Astrocyte (in vitro differentiated cells and primary cell): ENCODE results near the gene EHD1. TPM values are rescaled to one million over a fixed set of nuclear protein-coding genes. Genes with fewer than 3 reads are reported as not detected.
A peak's percentile ranks its signal among the peaks of the same experiment; 100 is the strongest.

Source experiments
- DNase-seq: peaks from one replicate; pipeline ENCODE4 v3.0.0-alpha.2; 2010; ENCODE audit warnings: low read depth
- FAIRE-seq: peaks from 2 replicates; lab custom pipeline; 2011; peaks lifted over from hg19 to GRCh38; lab: Jason Lieb, UNC
- H2AFZ ChIP-seq: 2 replicates; pipeline ENCODE4 v1.6.0; 2012; ENCODE audit warnings: low read depth, low read length, inconsistent platforms
- H3K27ac ChIP-seq: 2 replicates; pipeline ENCODE4 v1.5.1; 2011; ENCODE audit warnings: low read depth, low read length, inconsistent platforms
- H3K27me3 ChIP-seq: 2 replicates; pipeline ENCODE4 v1.6.0; 2011; ENCODE audit warnings: low read length, inconsistent platforms; ENCODE audit not compliant: insufficient read depth
- H3K36me3 ChIP-seq: 2 replicates; pipeline ENCODE4 v1.5.1; 2011; ENCODE audit warnings: low read length, inconsistent platforms; ENCODE audit not compliant: insufficient read depth
- H3K4me1 ChIP-seq: 2 replicates; pipeline ENCODE4 v1.5.1; 2011; ENCODE audit warnings: low read length, inconsistent platforms; ENCODE audit not compliant: insufficient read depth
- H3K4me2 ChIP-seq: 2 replicates; pipeline ENCODE4 v1.6.0; 2012; ENCODE audit warnings: low read length, inconsistent platforms
- H3K4me3 ChIP-seq: 2 replicates; pipeline ENCODE4 v1.5.1; 2011; ENCODE audit warnings: low read depth, mild to moderate bottlenecking, low read length, inconsistent platforms; ENCODE audit not compliant: insufficient read depth
- H3K79me2 ChIP-seq: 2 replicates; pipeline ENCODE4 v1.6.0; 2012; ENCODE audit warnings: mild to moderate bottlenecking, low read length, inconsistent platforms; ENCODE audit not compliant: insufficient read depth
- H3K9ac ChIP-seq: 2 replicates; pipeline ENCODE4 v1.6.0; 2012; ENCODE audit warnings: mild to moderate bottlenecking, low read length, inconsistent platforms
- H3K9me3 ChIP-seq: 2 replicates; pipeline ENCODE4 v1.5.1; 2012; ENCODE audit warnings: low read depth, mild to moderate bottlenecking, low read length, inconsistent platforms; ENCODE audit not compliant: insufficient read depth
- H4K20me1 ChIP-seq: 2 replicates; pipeline ENCODE4 v1.6.0; 2012; ENCODE audit warnings: low read length, inconsistent platforms; ENCODE audit not compliant: insufficient read depth
- H3K27ac Mint-ChIP-seq: one replicate; pipeline ENCODE4 v1.8.0; 2021; ENCODE audit warnings: mild to moderate bottlenecking, mixed read lengths; ENCODE audit not compliant: unreplicated experiment
- H3K27me3 Mint-ChIP-seq: one replicate; pipeline ENCODE4 v1.8.0; 2021; ENCODE audit warnings: low read depth, mixed read lengths; ENCODE audit not compliant: unreplicated experiment
- H3K36me3 Mint-ChIP-seq: one replicate; pipeline ENCODE4 v1.8.0; 2021; ENCODE audit warnings: low read depth, mixed read lengths; ENCODE audit not compliant: unreplicated experiment
- H3K4me1 Mint-ChIP-seq: one replicate; pipeline ENCODE4 v1.8.0; 2021; ENCODE audit warnings: low read depth, mixed read lengths; ENCODE audit not compliant: unreplicated experiment
- H3K4me3 Mint-ChIP-seq: one replicate; pipeline ENCODE4 v1.8.0; 2021; ENCODE audit warnings: mild to moderate bottlenecking, moderate library complexity, mixed read lengths; ENCODE audit not compliant: unreplicated experiment
- H3K9me3 Mint-ChIP-seq: one replicate; pipeline ENCODE4 v1.8.0; 2021; ENCODE audit warnings: mild to moderate bottlenecking, mixed read lengths; ENCODE audit not compliant: unreplicated experiment
- EZH2 ChIP-seq: IDR thresholded peaks from 2 replicates; pipeline ENCODE4 v1.6.1; 2012; ENCODE audit warnings: mild to moderate bottlenecking, low read length, inconsistent platforms; ENCODE audit not compliant: insufficient read depth
- total RNA-seq: library from RNA; stranded (reverse); gene quantifications from 2 replicates; pipeline ENCODE4 v1.2.1, GENCODE V29; 2021
- TF ChIP-seq, protein P1 (sequence below): IDR thresholded peaks from 2 replicates; pipeline ENCODE4 v1.5.1; 2011; ENCODE audit warnings: low read depth, mild to moderate bottlenecking, inconsistent platforms, low read length, moderate library complexity; ENCODE audit not compliant: insufficient read depth

EHD1 gene
- total RNA-seq, 1 donor from 2014 or later: 201 TPM

DNA sequence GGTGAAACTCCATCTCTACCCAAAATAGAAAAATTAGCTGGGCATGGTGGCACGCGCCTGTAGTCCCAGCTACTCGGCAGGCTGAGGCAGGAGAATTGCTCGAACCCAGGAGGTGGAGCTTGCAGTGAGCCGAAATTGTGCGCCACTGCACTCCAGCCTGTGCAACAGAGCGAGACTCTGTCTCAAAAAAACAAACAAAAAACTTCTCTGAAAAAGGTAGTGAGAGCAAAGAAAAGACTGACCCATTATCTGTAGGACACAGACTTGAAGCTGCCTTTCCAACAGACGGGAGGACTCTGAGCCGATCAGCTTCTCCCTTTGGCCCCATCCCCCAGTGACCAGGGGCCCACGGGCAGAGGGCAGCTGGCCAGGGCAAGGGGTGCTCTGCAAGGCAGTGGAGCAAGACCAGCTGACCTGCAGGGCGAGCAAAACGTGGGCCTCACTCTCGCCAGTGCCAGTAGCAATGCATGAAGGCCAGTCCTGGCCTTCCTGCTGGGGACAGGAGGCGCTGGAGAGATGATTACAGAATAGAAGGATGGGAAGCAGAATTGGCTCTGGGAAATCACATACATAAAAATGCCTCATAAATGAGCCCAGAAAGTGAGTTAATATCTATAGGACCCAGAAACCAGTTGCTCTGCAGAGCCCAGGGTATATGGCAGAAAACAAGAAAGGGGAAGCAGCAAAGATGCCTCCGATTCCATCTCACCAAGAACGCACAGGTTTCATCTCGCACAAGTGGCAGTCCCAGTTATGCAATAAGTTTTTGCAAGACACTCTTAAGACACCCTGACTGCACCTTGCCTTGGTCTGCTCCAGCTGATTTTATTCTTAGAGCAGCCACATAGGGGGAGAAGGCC, 2.8 kb downstream of the EHD1 start:
- peaks cover 70% of the 10 kb centered on the region for H3K79me2 ChIP-seq
- DNase-seq (no peak), FAIRE-seq (no peak)
- peaks cover 71% of the 10 kb centered on the region for H4K20me1 ChIP-seq
- Mint-ChIP-seq H3K27me3 (no peaks in the 10 kb centered on the region), H3K27ac (peak overlapping the region; percentile 89), H3K9me3 (no peaks in the 10 kb centered on the region), H3K36me3 (peaks cover 25% of the 10 kb centered on the region), H3K4me3 (peak overlapping the region; percentile 98), H3K4me1 (peaks cover 31% of the 10 kb centered on the region)
- H2AFZ ChIP-seq: no peak overlapping the region
- no peak overlapping the region for H3K27ac ChIP-seq
- TF ChIP-seq EZH2: no peak
- TF ChIP-seq, protein P1, sequence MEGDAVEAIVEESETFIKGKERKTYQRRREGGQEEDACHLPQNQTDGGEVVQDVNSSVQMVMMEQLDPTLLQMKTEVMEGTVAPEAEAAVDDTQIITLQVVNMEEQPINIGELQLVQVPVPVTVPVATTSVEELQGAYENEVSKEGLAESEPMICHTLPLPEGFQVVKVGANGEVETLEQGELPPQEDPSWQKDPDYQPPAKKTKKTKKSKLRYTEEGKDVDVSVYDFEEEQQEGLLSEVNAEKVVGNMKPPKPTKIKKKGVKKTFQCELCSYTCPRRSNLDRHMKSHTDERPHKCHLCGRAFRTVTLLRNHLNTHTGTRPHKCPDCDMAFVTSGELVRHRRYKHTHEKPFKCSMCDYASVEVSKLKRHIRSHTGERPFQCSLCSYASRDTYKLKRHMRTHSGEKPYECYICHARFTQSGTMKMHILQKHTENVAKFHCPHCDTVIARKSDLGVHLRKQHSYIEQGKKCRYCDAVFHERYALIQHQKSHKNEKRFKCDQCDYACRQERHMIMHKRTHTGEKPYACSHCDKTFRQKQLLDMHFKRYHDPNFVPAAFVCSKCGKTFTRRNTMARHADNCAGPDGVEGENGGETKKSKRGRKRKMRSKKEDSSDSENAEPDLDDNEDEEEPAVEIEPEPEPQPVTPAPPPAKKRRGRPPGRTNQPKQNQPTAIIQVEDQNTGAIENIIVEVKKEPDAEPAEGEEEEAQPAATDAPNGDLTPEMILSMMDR: no peak
- H3K9me3 ChIP-seq: no peaks in the 10 kb centered on the region
- peaks cover 42% of the 10 kb centered on the region for H3K4me1 ChIP-seq
- peaks cover 15% of the 10 kb centered on the region for H3K36me3 ChIP-seq
- no peaks in the 10 kb centered on the region for H3K27me3 ChIP-seq
- peak overlapping the region; percentile 98 for H3K4me2 ChIP-seq
- H3K4me3 ChIP-seq: peak overlapping the region; percentile 96
- peak overlapping the region; percentile 92 for H3K9ac ChIP-seq

DNA sequence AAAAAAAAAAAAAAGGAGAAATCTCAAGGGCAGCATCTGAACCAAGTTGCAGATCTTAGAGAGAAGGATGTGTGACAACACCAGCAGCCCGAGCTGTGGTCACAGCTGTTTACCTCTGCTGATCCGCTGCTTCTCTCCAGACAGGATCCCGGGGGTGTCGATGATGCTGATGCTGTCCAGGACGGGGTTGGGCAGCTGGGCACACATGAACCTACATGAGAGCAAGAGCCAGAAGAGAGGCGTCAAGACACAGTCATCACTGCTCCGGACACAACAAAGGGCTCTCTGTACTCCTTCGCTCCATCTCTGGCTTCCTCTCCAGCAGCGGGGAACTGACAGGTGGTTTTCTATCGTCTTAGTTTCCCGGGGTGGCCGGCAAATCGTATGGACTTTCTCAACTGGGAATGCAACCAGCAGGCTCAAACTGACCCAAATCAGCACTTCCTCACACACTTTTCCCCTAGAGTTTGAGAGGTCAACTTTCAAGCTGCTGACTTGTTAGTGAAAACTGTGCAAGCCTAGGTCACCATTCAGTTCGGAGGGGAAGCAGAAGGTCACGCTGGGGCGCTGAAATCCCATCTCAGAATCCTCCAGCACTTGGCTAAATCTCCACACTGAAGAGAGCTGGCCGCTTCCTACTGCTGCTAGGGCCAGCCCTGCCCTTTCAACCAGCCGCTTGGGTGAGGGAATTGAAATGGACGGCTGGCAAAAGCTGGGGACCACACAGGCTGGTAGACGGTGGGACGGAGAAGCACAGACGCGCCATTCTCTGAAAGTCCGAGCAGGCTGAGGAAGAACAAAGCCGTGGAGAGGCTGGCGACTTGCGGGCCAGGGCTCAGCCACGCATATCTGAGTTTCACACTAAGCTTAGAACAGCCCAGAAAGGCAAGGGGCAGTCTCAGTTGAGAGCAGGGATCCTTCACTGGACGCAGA, 3.8 kb downstream of the EHD1 start:
- peak overlapping the region; percentile 9 for H3K4me3 ChIP-seq
- peaks cover 81% of the 10 kb centered on the region for H3K79me2 ChIP-seq
- H3K36me3 ChIP-seq: peaks cover 15% of the 10 kb centered on the region
- H3K36me3 Mint-ChIP-seq: peaks cover 25% of the 10 kb centered on the region
- no peak overlapping the region for H2AFZ ChIP-seq
- H3K27ac Mint-ChIP-seq: peak overlapping the region; percentile 12
- no peaks in the 10 kb centered on the region for H3K27me3 ChIP-seq
- H3K27ac ChIP-seq: no peak overlapping the region
- no peaks in the 10 kb centered on the region for H3K27me3 Mint-ChIP-seq
- H3K9me3 ChIP-seq: no peaks in the 10 kb centered on the region
- H4K20me1 ChIP-seq: peaks cover 81% of the 10 kb centered on the region
- H3K4me3 Mint-ChIP-seq: peak overlapping the region; percentile 98
- DNase-seq (peak; percentile 73), FAIRE-seq (no peak)
- H3K4me2 ChIP-seq: peak overlapping the region; percentile 98
- H3K4me1 Mint-ChIP-seq: peaks cover 38% of the 10 kb centered on the region
- no peaks in the 10 kb centered on the region for H3K9me3 Mint-ChIP-seq
- peak overlapping the region; percentile 92 for H3K9ac ChIP-seq
- peaks cover 53% of the 10 kb centered on the region for H3K4me1 ChIP-seq
- TF ChIP-seq, protein P1: no peak
